ENCODE measurements around the gene S100PBP. TPM values are rescaled to one million over a fixed set of nuclear protein-coding genes. Genes with fewer than 3 reads are reported as not detected.

The S100PBP gene
- total and polyA plus RNA-seq, 2 of the 13 experiments (the other 11 are each of a cell fraction or from before 2014, with no cell fraction given): 20.4 to 26.1 TPM

GRCh38 chr1:32872192-32872460 is 54.7 kb downstream of the S100PBP start:
- no peak overlapping the region for H3K4me3 ChIP-seq (replicated peaks in 1 of 3; ENCODE audit: insufficient read depth in 1 of 3, low read depth in 2 of 3, low read length in 3 of 3)
- peaks cover 36% of the 10 kb centered on the region for H3K4me1 ChIP-seq (ENCODE audit: insufficient read depth, low read length)
- in situ Hi-C loops (cut with HindIII; ENCODE audit: extremely low pct_ligation_motif_present, low pct_unique_long_range_greater_than_20kb) (loop anchor here (10.0 kb wide), 1 partner anchor 47 kb away; no protein-coding TSS in a partner anchor), intact Hi-C loops (cut with micrococcal nuclease; ENCODE audit: unreplicated experiment) (loop anchor here (5.0 to 10.0 kb wide), 3 partner anchors 55 to 350 kb away; partner anchors contain the start of genes S100PBP and YARS1)
- H3K9ac ChIP-seq (ENCODE audit: insufficient read depth, low read depth, low read length): no peak overlapping the region
- H4K20me1 ChIP-seq (ENCODE audit: insufficient read depth, low read length): peaks cover 5% of the 10 kb centered on the region
- ChIA-PET CTCF (ENCODE audit: low intra/inter-chr PET ratio, low total read pairs) (interaction anchor here (1.1 to 1.2 kb wide), 2 partner anchors 54 to 160 kb away, joined by 3 read pairs; no protein-coding TSS in a partner anchor), POLR2A (no interaction called here)
- H3K27me3 ChIP-seq (ENCODE audit: control insufficient read depth in 1 of 2, insufficient read depth in 2 of 2, low read length in 2 of 2): peaks cover 0 to 19% of the 10 kb centered on the region in 2 experiments; a peak in 3 of 5 replicates
- no TSS peak for BruUV-seq (replicated peaks)
- no peak overlapping the region for H2AFZ ChIP-seq (ENCODE audit: low read length)
- no peaks in the 10 kb centered on the region for H3K9me3 ChIP-seq (ENCODE audit: low read length)
- H3K79me2 ChIP-seq (ENCODE audit: insufficient read depth, low read length): no peaks in the 10 kb centered on the region
- FAIRE-seq (no peak), ATAC-seq (no peak), DNase-seq (ENCODE audit: low spot score) (no peak)
- H3K4me2 ChIP-seq (ENCODE audit: low read depth, low read length): no peak overlapping the region
- no peak overlapping the region for H3K27ac ChIP-seq (ENCODE audit: extremely low read length, insufficient read depth, low read length)
- WGBS (ENCODE audit: low lambda C conversion rate): 43% methylated on average over 6 of the region's 7 CpGs
- no peak for TF ChIP-seq MED8 (CRISPR knock-in tag; IDR thresholded peaks at IDR 0.05; ENCODE audit: insufficient replicate concordance)
- no peak for TF ChIP-seq SYNCRIP (IDR thresholded peaks at IDR 0.05; ENCODE audit: insufficient read depth, low read depth, low read length)
- TF ChIP-seq JUNB (CRISPR knock-in tag; IDR thresholded peaks at IDR 0.05; ENCODE audit: borderline replicate concordance): no peak
- no peak for TF ChIP-seq TBP (CRISPR knock-in tag; IDR thresholded peaks at IDR 0.05)
- TF ChIP-seq THAP9 (CRISPR knock-in tag; IDR thresholded peaks at IDR 0.05; ENCODE audit: borderline replicate concordance): no peak
- no peak for TF ChIP-seq TEAD2 (CRISPR knock-in tag; IDR thresholded peaks at IDR 0.05)
- TF ChIP-seq ZNF552 (CRISPR knock-in tag; IDR thresholded peaks at IDR 0.05; ENCODE audit: borderline replicate concordance): no peak
- TF ChIP-seq ATF1 (CRISPR knock-in tag; IDR thresholded peaks at IDR 0.05): no peak
- TF ChIP-seq ZC3H13 (CRISPR knock-in tag; IDR thresholded peaks at IDR 0.05): no peak
- no peak for TF ChIP-seq ZNF543 (CRISPR knock-in tag; IDR thresholded peaks at IDR 0.05)
- no peak for TF ChIP-seq MED1 (CRISPR knock-in tag; IDR thresholded peaks at IDR 0.05)
- TF ChIP-seq KDM1A (CRISPR knock-in tag; IDR thresholded peaks at IDR 0.05): no peak
- TF ChIP-seq DNMT3B (CRISPR knock-in tag; conservative IDR thresholded peaks at IDR 0.05): no peak
- no peak for TF ChIP-seq YEATS4 (CRISPR knock-in tag; IDR thresholded peaks at IDR 0.05; ENCODE audit: borderline replicate concordance)
- TF ChIP-seq BORCS8-MEF2B (CRISPR knock-in tag; IDR thresholded peaks at IDR 0.05): no peak
- TF ChIP-seq ZNF550 (CRISPR knock-in tag; IDR thresholded peaks at IDR 0.05; ENCODE audit: borderline replicate concordance): no peak
- H3K36me3 ChIP-seq (replicated peaks in 1 of 2; ENCODE audit: control insufficient read depth in 1 of 2, insufficient read depth in 2 of 2, low read length in 2 of 2): no peaks in the 10 kb centered on the region
